ENCODE results near the gene SPG7.

DNA sequence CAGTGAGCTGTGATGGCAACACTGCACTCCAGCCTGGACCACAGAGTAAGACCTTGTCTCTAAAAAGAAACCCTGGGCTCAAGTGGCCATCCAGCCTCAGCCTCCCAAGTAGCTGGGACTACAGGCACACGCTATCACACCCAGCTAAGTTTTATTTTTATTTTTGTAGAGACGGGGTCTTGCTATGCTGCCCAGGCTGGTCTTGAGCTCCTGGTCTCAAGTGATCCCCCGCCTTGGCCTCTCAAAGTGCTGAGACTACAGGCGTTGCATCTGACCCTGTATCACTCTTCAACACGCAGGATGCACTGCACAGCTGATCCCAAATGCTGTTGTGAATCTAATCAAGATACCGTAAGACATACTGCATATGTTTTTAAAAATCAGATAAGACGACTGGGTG is 40.8 kb upstream of the SPG7 start:
- TF ChIP-seq, protein P1, sequence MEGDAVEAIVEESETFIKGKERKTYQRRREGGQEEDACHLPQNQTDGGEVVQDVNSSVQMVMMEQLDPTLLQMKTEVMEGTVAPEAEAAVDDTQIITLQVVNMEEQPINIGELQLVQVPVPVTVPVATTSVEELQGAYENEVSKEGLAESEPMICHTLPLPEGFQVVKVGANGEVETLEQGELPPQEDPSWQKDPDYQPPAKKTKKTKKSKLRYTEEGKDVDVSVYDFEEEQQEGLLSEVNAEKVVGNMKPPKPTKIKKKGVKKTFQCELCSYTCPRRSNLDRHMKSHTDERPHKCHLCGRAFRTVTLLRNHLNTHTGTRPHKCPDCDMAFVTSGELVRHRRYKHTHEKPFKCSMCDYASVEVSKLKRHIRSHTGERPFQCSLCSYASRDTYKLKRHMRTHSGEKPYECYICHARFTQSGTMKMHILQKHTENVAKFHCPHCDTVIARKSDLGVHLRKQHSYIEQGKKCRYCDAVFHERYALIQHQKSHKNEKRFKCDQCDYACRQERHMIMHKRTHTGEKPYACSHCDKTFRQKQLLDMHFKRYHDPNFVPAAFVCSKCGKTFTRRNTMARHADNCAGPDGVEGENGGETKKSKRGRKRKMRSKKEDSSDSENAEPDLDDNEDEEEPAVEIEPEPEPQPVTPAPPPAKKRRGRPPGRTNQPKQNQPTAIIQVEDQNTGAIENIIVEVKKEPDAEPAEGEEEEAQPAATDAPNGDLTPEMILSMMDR (IDR thresholded peaks at IDR 0.05) = no peak
- TF ChIP-seq, protein P2, sequence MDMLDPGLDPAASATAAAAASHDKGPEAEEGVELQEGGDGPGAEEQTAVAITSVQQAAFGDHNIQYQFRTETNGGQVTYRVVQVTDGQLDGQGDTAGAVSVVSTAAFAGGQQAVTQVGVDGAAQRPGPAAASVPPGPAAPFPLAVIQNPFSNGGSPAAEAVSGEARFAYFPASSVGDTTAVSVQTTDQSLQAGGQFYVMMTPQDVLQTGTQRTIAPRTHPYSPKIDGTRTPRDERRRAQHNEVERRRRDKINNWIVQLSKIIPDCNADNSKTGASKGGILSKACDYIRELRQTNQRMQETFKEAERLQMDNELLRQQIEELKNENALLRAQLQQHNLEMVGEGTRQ (CRISPR knock-in tag; IDR thresholded peaks at IDR 0.05) = no peak
- TF ChIP-seq CBFB (CRISPR knock-in tag; IDR thresholded peaks at IDR 0.05; ENCODE audit: low read depth) = no peak
- TF ChIP-seq JUN (CRISPR knock-in tag; IDR thresholded peaks at IDR 0.05) = no peak
- TF ChIP-seq ESRRA (CRISPR knock-in tag; IDR thresholded peaks at IDR 0.05; ENCODE audit: borderline replicate concordance) = no peak
- TF ChIP-seq ZNF121 (CRISPR knock-in tag; IDR thresholded peaks at IDR 0.05) = peak; percentile 69
- TF ChIP-seq GABPB1 (CRISPR knock-in tag; IDR thresholded peaks at IDR 0.05) = no peak
- TF ChIP-seq ZNF138 (CRISPR knock-in tag; conservative IDR thresholded peaks at IDR 0.05) = no peak

Data from WTC11 (cell line).